GM12878 (cell line): ENCODE data around the gene FOXN4. TPM values are rescaled to one million over a fixed set of nuclear protein-coding genes. Genes with fewer than 3 reads are reported as not detected.

Source experiments
- ATAC-seq: fragments of 200-7000 bp; cut with Tn5 transposase; 3 replicates; pipeline ENCODE4 v1.9.1; 2020; ENCODE audit warnings: mild to moderate bottlenecking, moderate library complexity
- BruUV-seq: library from RNA; stranded (reverse); fragments of 400-500 nt; replicated peaks from 2 replicates; lab custom pipeline; 2021; lab: Mats Ljungman, UMichigan
- CTCF ChIA-PET: fragments of 300-600 bp; sonication (Branson Sonifier 250); formaldehyde crosslinking; extraction: SDS; loops from one replicate; lab custom pipeline; 2021; ENCODE audit warnings: inconsistent platforms; lab: Yijun Ruan, JAX
- POLR2A ChIA-PET: fragments of 350-600 bp; formaldehyde crosslinking; extraction: SDS; loops from one replicate; lab custom pipeline; 2021; ENCODE audit warnings: inconsistent platforms; lab: Charles Lee
- RAD21 ChIA-PET: fragments of 300-600 bp; sonication (Branson Sonifier 250); formaldehyde crosslinking; loops from one replicate; lab custom pipeline; 2023; ENCODE audit warnings: antibody characterized with exemption; ENCODE audit not compliant: unreplicated experiment; lab: Charles Lee
- SMC1A ChIA-PET: fragments of 300-600 bp; sonication (Branson Sonifier 250); formaldehyde crosslinking; loops from one replicate; lab custom pipeline; 2023; ENCODE audit not compliant: unreplicated experiment, uncharacterized antibody; lab: Charles Lee
- DNase-seq: peaks from one replicate; pipeline ENCODE4 v3.0.0-alpha.2; 2011; ENCODE audit warnings: low read depth, low spot score
- FAIRE-seq: peaks from 3 replicates; lab custom pipeline; 2011; peaks lifted over from hg19 to GRCh38; lab: Jason Lieb, UNC
- H2AFZ ChIP-seq: 2 replicates; pipeline ENCODE4 v1.6.0; 2011; ENCODE audit warnings: low read depth, low read length, control low read depth; ENCODE audit not compliant: control insufficient read depth
- H3K27ac ChIP-seq: 2 replicates; pipeline ENCODE4 v1.5.1; 2011; ENCODE audit warnings: control low read depth; ENCODE audit not compliant: control insufficient read depth, insufficient read depth
- H3K27me3 ChIP-seq, 2 experiments: replicated peaks in 1 of 2; 2 replicates each; pipeline versions ENCODE4 v1.6.0 to v1.6.1; 2011; ENCODE audit warnings: low read length in 1 of 2; ENCODE audit not compliant: control insufficient read depth in 2 of 2, insufficient read depth in 2 of 2
- H3K36me3 ChIP-seq, 2 experiments: 2 replicates each; pipeline ENCODE4 v1.5.1; 2011; ENCODE audit warnings: low read length in 1 of 2; ENCODE audit not compliant: control insufficient read depth in 2 of 2, insufficient read depth in 2 of 2
- H3K4me1 ChIP-seq: 2 replicates; pipeline ENCODE4 v1.6.1; 2011; ENCODE audit warnings: mild to moderate bottlenecking, low read length, moderate library complexity, mixed read lengths; ENCODE audit not compliant: control insufficient read depth, insufficient read depth
- H3K4me2 ChIP-seq: 2 replicates; pipeline ENCODE4 v1.6.0; 2011; ENCODE audit warnings: control low read depth; ENCODE audit not compliant: control insufficient read depth, insufficient read depth
- H3K4me3 ChIP-seq: fragments of 200-600 bp; sonication (generic); 2 replicates; pipeline ENCODE4 v1.5.1; 2016
- H3K79me2 ChIP-seq: 2 replicates; pipeline ENCODE4 v1.6.0; 2011; ENCODE audit warnings: low read length; ENCODE audit not compliant: control insufficient read depth, insufficient read depth
- H3K9ac ChIP-seq: 2 replicates; pipeline ENCODE4 v1.8.0; 2011; ENCODE audit warnings: low read length, control low read depth, mixed read lengths; ENCODE audit not compliant: control insufficient read depth, insufficient read depth
- H3K9me3 ChIP-seq: replicated peaks from 3 replicates; pipeline ENCODE4 v1.5.1; 2011; ENCODE audit warnings: mild to moderate bottlenecking, low read length; ENCODE audit not compliant: control insufficient read depth, insufficient read depth
- H4K20me1 ChIP-seq: 2 replicates; pipeline ENCODE4 v1.6.0; 2011; ENCODE audit not compliant: control insufficient read depth, insufficient read depth
- BCLAF1 ChIP-seq: fragments of 450-650 bp; IDR thresholded peaks from 2 replicates; pipeline ENCODE4 v1.6.1; 2017; ENCODE audit warnings: antibody characterized with exemption, mild to moderate bottlenecking, moderate library complexity
- CEBPB ChIP-seq, 2 experiments: fragments of 150-350 bp in 1 of 2; IDR thresholded peaks; 2 replicates each; pipeline ENCODE4 v1.6.1; 2012 to 2014; ENCODE audit warnings: low read depth in 2 of 2, low read length in 2 of 2, borderline replicate concordance in 1 of 2, inconsistent platforms in 1 of 2
- FOXM1 ChIP-seq: IDR thresholded peaks from 2 replicates; pipeline ENCODE4 v1.6.1; 2012; ENCODE audit warnings: low read depth, mild to moderate bottlenecking, inconsistent platforms, low read length, moderate library complexity
- GATAD2B ChIP-seq: fragments of 450-650 bp; conservative IDR thresholded peaks from 2 replicates; pipeline ENCODE4 v1.6.1; 2017; ENCODE audit warnings: low read depth, mild to moderate bottlenecking, moderate library complexity
- IRF4 ChIP-seq: IDR thresholded peaks from 2 replicates; pipeline ENCODE4 v1.6.1; 2011; ENCODE audit warnings: low read depth, low read length
- NFXL1 ChIP-seq: fragments of 450-650 bp; IDR thresholded peaks from 2 replicates; pipeline ENCODE4 v1.6.1; 2017; ENCODE audit warnings: antibody characterized with exemption, mild to moderate bottlenecking, borderline replicate concordance
- NRF1 ChIP-seq: conservative IDR thresholded peaks from 2 replicates; pipeline ENCODE4 v1.6.1; 2011; ENCODE audit warnings: mild to moderate bottlenecking, low read depth, low read length, improper control_type of control experiment
- TARDBP ChIP-seq: IDR thresholded peaks from 2 replicates; pipeline ENCODE4 v1.6.1; 2016; ENCODE audit warnings: borderline replicate concordance
- TCF12 ChIP-seq: IDR thresholded peaks from 2 replicates; pipeline ENCODE4 v1.6.1; 2011; ENCODE audit warnings: low read depth, mild to moderate bottlenecking, low read length
- ZBTB4 ChIP-seq: fragments of 450-650 bp; formaldehyde crosslinking; IDR thresholded peaks from 2 replicates; pipeline ENCODE4 v1.4.0; 2022; ENCODE audit warnings: mild to moderate bottlenecking, moderate library complexity
- WGBS: methylation state at CpG from one replicate; pipeline ENCODE4 v1.1.6; 2016; ENCODE audit warnings: low lambda C conversion rate; ENCODE audit not compliant: insufficient replicate concordance, insufficient coverage; ENCODE audit errors: missing lambda C conversion rate; 5-methylcytosine and 5-hydroxymethylcytosine counted together
- in situ Hi-C: fragments of 300-500 bp; cut with MboI; formaldehyde crosslinking; loops from 9 replicates; pipeline ENCODE4 v1.14.3; 2018; ENCODE audit warnings: mixed read lengths
- intact Hi-C: fragments of 100-400 bp; cut with micrococcal nuclease; formaldehyde crosslinking; loops from one replicate; pipeline ENCODE4 v1.14.2; 2022; ENCODE audit not compliant: unreplicated experiment
- polyA plus RNA-seq, 11 experiments: library from polyadenylated mRNA; depleted of rRNA in 4 of 11; unstranded in 6 of 11; stranded (reverse) in 5 of 11; fragments of >200 nt; fragmentation: Nextera tagmentation in 4 of 11; fragmentation: Illumina TruSeq in 1 of 11; extraction: Ambion mirVana in 4 of 11; extraction: Trizol in 1 of 11; gene quantifications; 1 replicate in 1 of 11; 2 replicates in 10 of 11; pipeline versions ENCODE4 v1.2.1 to v1.2.3, GENCODE V29; 2011 to 2016; ENCODE audit warnings: inconsistent platforms in 2 of 11, missing spikeins in 2 of 11, low read depth in 1 of 11
- total RNA-seq, 4 experiments: library from RNA; depleted of rRNA in 3 of 4; stranded (reverse); fragments of >200 nt in 3 of 4; fragmentation: Illumina TruSeq in 1 of 4; extraction: Trizol in 1 of 4; gene quantifications; 2 replicates each; pipeline versions ENCODE4 v1.2.1 to v1.2.3, GENCODE V29; 2013 to 2021
- TF ChIP-seq, protein P1 (sequence below): IDR thresholded peaks from 2 replicates; pipeline ENCODE4 v1.6.1; 2012; ENCODE audit warnings: mild to moderate bottlenecking, low read depth, low read length

The FOXN4 gene
- total and polyA plus RNA-seq, 10 of the 15 experiments (the other 5 are each of a cell fraction or from before 2014, with no cell fraction given), result not detected

GRCh38 chr12:109277899-109278762 is 31.0 kb downstream of the FOXN4 start:
- POLR2A ChIA-PET, result no interaction called here
- no peak overlapping the region for H2AFZ ChIP-seq
- no TSS peak for BruUV-seq
- WGBS, result 28% methylated on average over 15 of the region's 15 CpGs
- H3K4me1 ChIP-seq, result no peaks in the 10 kb centered on the region
- ATAC-seq (no peak), FAIRE-seq (no peak), DNase-seq (no peak)
- H3K27ac ChIP-seq, result no peak overlapping the region
- no peak overlapping the region for H3K4me2 ChIP-seq
- RAD21 ChIA-PET, result interaction anchor here (0.6 kb wide), 1 partner anchor 116 kb away, joined by 3 read pairs; no protein-coding TSS in a partner anchor
- no peaks in the 10 kb centered on the region for H3K9me3 ChIP-seq
- no peaks in the 10 kb centered on the region; a peak in 1 of 4 replicates for H3K27me3 ChIP-seq
- SMC1A ChIA-PET, result no interaction called here
- H3K4me3 ChIP-seq, result no peak overlapping the region
- no peak overlapping the region for H3K9ac ChIP-seq
- no peaks in the 10 kb centered on the region for H3K79me2 ChIP-seq
- CTCF ChIA-PET, result interaction anchor here (0.6 kb wide), 1 partner anchor 132 kb away, joined by 4 read pairs; no protein-coding TSS in a partner anchor
- intact Hi-C loops, result no loop called here
- no peaks in the 10 kb centered on the region for H4K20me1 ChIP-seq
- H3K36me3 ChIP-seq, result no peaks in the 10 kb centered on the region
- in situ Hi-C loops, result no loop called here
- TF ChIP-seq, protein P1, sequence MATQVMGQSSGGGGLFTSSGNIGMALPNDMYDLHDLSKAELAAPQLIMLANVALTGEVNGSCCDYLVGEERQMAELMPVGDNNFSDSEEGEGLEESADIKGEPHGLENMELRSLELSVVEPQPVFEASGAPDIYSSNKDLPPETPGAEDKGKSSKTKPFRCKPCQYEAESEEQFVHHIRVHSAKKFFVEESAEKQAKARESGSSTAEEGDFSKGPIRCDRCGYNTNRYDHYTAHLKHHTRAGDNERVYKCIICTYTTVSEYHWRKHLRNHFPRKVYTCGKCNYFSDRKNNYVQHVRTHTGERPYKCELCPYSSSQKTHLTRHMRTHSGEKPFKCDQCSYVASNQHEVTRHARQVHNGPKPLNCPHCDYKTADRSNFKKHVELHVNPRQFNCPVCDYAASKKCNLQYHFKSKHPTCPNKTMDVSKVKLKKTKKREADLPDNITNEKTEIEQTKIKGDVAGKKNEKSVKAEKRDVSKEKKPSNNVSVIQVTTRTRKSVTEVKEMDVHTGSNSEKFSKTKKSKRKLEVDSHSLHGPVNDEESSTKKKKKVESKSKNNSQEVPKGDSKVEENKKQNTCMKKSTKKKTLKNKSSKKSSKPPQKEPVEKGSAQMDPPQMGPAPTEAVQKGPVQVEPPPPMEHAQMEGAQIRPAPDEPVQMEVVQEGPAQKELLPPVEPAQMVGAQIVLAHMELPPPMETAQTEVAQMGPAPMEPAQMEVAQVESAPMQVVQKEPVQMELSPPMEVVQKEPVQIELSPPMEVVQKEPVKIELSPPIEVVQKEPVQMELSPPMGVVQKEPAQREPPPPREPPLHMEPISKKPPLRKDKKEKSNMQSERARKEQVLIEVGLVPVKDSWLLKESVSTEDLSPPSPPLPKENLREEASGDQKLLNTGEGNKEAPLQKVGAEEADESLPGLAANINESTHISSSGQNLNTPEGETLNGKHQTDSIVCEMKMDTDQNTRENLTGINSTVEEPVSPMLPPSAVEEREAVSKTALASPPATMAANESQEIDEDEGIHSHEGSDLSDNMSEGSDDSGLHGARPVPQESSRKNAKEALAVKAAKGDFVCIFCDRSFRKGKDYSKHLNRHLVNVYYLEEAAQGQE, result no peak
- TF ChIP-seq ZBTB4 (CRISPR knock-in tag) (no peak), NFXL1 (no peak), BCLAF1 (no peak), FOXM1 (no peak), TCF12 (no peak), NRF1 (no peak), GATAD2B (no peak), TARDBP (no peak), IRF4 (no peak), CEBPB (IDR thresholded peaks at IDR 0.05; ENCODE audit: borderline replicate concordance in 1 of 2, low read depth in 2 of 2, low read length in 2 of 2) (no peak)
